Fibroblast of villous mesenchyme (primary cell): ENCODE measurements around the gene TNNI3. TPM values are rescaled to one million over a fixed set of nuclear protein-coding genes. Genes with fewer than 3 reads are reported as not detected.

Experiments
- DNase-seq: peaks from one replicate; pipeline ENCODE4 v3.0.0-alpha.2; 2010; ENCODE audit warnings: low read depth
- H3K4me3 ChIP-seq: 2 replicates; pipeline ENCODE4 v1.5.1; 2011; ENCODE audit warnings: low read depth, mild to moderate bottlenecking, low read length
- CTCF ChIP-seq: IDR thresholded peaks from 2 replicates; pipeline ENCODE4 v1.5.1; 2012; ENCODE audit warnings: low read depth, mild to moderate bottlenecking, low read length; ENCODE audit not compliant: insufficient read depth
- total RNA-seq: library from RNA; depleted of rRNA; stranded (reverse); fragments of >200 nt; gene quantifications from 2 replicates; pipeline ENCODE4 v1.2.3, GENCODE V29; 2012

The TNNI3 gene
- total RNA-seq, 1 donor: not detected

- peak overlapping the region; percentile 9 for H3K4me3 ChIP-seq
- no peak for TF ChIP-seq CTCF
- no peak for DNase-seq
These were observed 10.7 kb downstream of the TNNI3 start for GRCh38 chr19:55146705-55147273.

GRCh38 chr19:55146078-55146704 is 11.3 kb downstream of the TNNI3 start:
- no peak overlapping the region for H3K4me3 ChIP-seq
- peak; percentile 48 for TF ChIP-seq CTCF
- DNase-seq: no peak

GRCh38 chr19:55145232-55145631 is 12.3 kb downstream of the TNNI3 start:
- DNase-seq: no peak
- no peak overlapping the region for H3K4me3 ChIP-seq
- no peak for TF ChIP-seq CTCF

GRCh38 chr19:55141696-55142095 is 15.8 kb downstream of the TNNI3 start:
- TF ChIP-seq CTCF: no peak
- H3K4me3 ChIP-seq: no peak overlapping the region
- no peak for DNase-seq

GRCh38 chr19:55137915-55138314 is 19.6 kb downstream of the TNNI3 start:
- no peak for TF ChIP-seq CTCF
- no peak for DNase-seq
- no peak overlapping the region for H3K4me3 ChIP-seq

- DNase-seq: no peak
- H3K4me3 ChIP-seq: no peak overlapping the region
- TF ChIP-seq CTCF: no peak
These were observed 21.0 kb downstream of the TNNI3 start for GRCh38 chr19:55136399-55137102.
